Natural killer cell (primary cell): Measurements from ENCODE around the gene TMX1. TPM values are rescaled to one million over a fixed set of nuclear protein-coding genes. Genes with fewer than 3 reads are reported as not detected.

Source experiments
- ATAC-seq, 3 donors: fragments of 150-1000 bp in 2 of 3; fragments of 200-7000 bp in 1 of 3; cut with Tn5 transposase; 1 replicate in 1 of 3; 2 replicates in 2 of 3; pipeline ENCODE4 v1.10.0; 2021; ENCODE audit warnings: mild to moderate bottlenecking in 2 of 3, moderate library complexity in 2 of 3
- DNase-seq, 2 donors: peaks; one replicate each; pipeline versions ENCODE4 v3.0.0 to v3.0.0-alpha.2; 2013 to 2021; ENCODE audit warnings: mixed read lengths in 1 of 2
- H3K27ac ChIP-seq: one replicate; pipeline ENCODE4 v1.5.1; 2013; ENCODE audit warnings: mild to moderate bottlenecking, low read length
- H3K27me3 ChIP-seq: one replicate; pipeline ENCODE4 v1.6.1; 2013; ENCODE audit warnings: low read length; ENCODE audit not compliant: control insufficient read depth, insufficient read depth
- H3K36me3 ChIP-seq: one replicate; pipeline ENCODE4 v1.6.1; 2013; ENCODE audit warnings: low read length; ENCODE audit not compliant: control insufficient read depth, insufficient read depth
- H3K4me1 ChIP-seq: one replicate; pipeline ENCODE4 v1.6.1; 2013; ENCODE audit warnings: low read length; ENCODE audit not compliant: control insufficient read depth, insufficient read depth
- H3K4me3 ChIP-seq: one replicate; pipeline ENCODE4 v1.5.1; 2013; ENCODE audit warnings: low read length
- H3K9me3 ChIP-seq: one replicate; pipeline ENCODE4 v1.6.1; 2013; ENCODE audit warnings: low read length; ENCODE audit not compliant: control insufficient read depth, insufficient read depth
- H3K27ac Mint-ChIP-seq, 2 donors: one replicate each; pipeline ENCODE4 v1.8.0; 2022; ENCODE audit warnings: mild to moderate bottlenecking in 2 of 2, mixed read lengths in 2 of 2, moderate library complexity in 1 of 2
- H3K27me3 Mint-ChIP-seq, 2 donors: one replicate each; pipeline ENCODE4 v1.8.0; 2022; ENCODE audit warnings: low read depth in 2 of 2, mixed read lengths in 2 of 2
- H3K36me3 Mint-ChIP-seq: one replicate; pipeline ENCODE4 v1.8.0; 2022; ENCODE audit warnings: mixed read lengths
- H3K4me1 Mint-ChIP-seq, 2 donors: one replicate each; pipeline ENCODE4 v1.8.0; 2022; ENCODE audit warnings: mixed read lengths in 2 of 2
- H3K4me3 Mint-ChIP-seq: one replicate; pipeline ENCODE4 v1.8.0; 2022; ENCODE audit warnings: mild to moderate bottlenecking, moderate library complexity, mixed read lengths
- H3K9me3 Mint-ChIP-seq, 2 donors: one replicate each; pipeline ENCODE4 v1.8.0; 2022; ENCODE audit warnings: mixed read lengths in 2 of 2
- WGBS: methylation state at CpG from one replicate; pipeline ENCODE4 v1.1.7; 2013; ENCODE audit warnings: missing lambda C conversion rate; ENCODE audit not compliant: insufficient coverage; 5-methylcytosine and 5-hydroxymethylcytosine counted together
- intact Hi-C: fragments of 100-400 bp; cut with micrococcal nuclease; formaldehyde crosslinking; loops from one replicate; pipeline ENCODE4 v1.14.2; 2022
- total RNA-seq, 4 donors: library from RNA; stranded (reverse); fragments of 120-200 nt in 1 of 4; gene quantifications; one replicate each; pipeline versions ENCODE4 v1.2.3 to v1.2.4, GENCODE V29; 2013 to 2022
- TF ChIP-seq, protein P1 (sequence below): fragments of 200-600 bp; IDR thresholded peaks from one replicate; pipeline ENCODE4 v1.8.0; 2022; ENCODE audit warnings: antibody characterized with exemption

TMX1 gene
- total RNA-seq, 3 donors from 2014 or later (not counting 1 experiment from before 2014, with no cell fraction given) = 17.4 to 27.4 (median 25.8) TPM

DNA sequence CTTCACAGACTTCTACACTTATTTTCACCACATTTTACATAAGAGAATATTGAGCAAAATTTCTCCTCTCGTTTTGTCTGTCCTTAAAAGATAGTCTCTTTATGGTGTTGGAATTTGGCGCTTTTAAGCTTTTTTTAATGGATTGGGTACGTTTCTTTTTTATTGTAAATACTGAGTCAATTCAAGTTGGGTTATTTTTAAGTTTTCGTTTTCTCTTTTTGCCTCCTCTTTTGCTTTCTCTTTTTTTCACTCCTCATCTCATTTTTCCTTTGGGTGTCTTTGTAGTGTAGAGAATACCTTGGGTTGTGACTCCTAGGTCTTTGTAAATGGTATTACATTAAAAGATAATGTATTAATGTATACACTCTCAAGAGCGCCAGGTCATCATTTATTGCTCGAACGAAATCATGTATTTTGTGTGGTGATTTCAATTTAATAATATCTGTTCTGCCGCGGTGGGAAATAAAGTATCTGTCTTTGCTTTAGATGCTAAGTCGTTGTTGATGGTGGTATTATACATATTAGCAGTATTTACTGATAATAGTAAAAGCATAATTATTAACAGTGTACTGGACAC is 845 bp downstream of the TMX1 start:
- Mint-ChIP-seq H3K27ac (no peak overlapping the region), H3K9me3 (no peaks in the 10 kb centered on the region)

DNA sequence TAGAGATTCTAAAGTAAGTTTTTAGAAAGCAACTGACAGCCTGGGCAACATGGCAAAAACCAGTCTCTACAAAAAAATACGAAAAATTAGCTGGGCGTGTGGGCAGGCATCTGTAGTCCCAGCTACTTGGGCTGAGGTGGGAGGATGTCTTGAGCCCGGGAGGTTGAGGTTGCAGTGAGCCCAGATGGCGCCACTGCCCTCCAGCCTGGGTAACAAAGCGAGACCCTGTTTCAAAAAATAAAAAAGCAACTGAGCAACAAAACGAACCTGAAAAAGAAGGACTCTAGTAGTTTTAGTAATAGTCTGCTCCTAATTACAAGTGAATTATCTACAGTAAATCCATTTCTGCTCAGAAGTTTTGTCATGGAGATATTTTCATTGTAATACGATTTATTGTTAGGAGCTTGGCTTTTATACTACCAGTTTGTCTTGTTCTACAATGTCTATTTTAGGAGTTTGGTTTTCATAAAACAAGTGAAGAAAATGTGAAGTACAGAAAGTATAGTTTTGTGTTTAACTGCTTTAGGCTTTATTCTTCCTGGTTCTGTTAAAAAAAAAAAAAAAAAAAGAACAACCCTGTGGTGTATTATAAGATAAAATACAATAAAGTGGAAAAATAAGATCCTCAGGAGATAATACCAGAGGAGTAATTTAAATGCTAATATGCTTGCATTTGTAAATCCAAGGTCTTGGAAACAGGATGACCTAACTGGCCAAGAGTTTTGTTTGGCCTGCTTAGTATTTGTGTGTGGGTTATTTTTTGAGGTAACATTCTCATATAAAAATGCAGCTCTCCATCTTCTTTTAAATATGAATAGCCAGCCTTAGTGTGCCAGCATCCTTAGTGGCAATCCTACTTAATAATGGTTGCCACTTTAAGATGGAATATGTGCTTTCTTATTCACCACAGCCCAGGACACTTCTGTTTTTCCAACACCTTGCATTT is 2.8 kb downstream of the TMX1 start:
- Mint-ChIP-seq H3K9me3 (no peaks in the 10 kb centered on the region), H3K4me1 (peaks cover 20 to 30% of the 10 kb centered on the region in 2 donors), H3K4me3 (no peak overlapping the region), H3K27ac (peak overlapping the region in 1 of 2 donors; percentile 10), H3K27me3 (no peaks in the 10 kb centered on the region), H3K36me3 (no peaks in the 10 kb centered on the region)
- Histone ChIP-seq H3K27me3 (no peaks in the 10 kb centered on the region), H3K36me3 (peaks cover 12% of the 10 kb centered on the region), H3K9me3 (no peaks in the 10 kb centered on the region), H3K4me1 (peaks cover 13% of the 10 kb centered on the region), H3K4me3 (no peak overlapping the region), H3K27ac (no peak overlapping the region)
- DNase-seq (peak in 1 of 2 donors; percentile 28), ATAC-seq (no peak)
- intact Hi-C loops = no loop called here
- TF ChIP-seq, protein P1, sequence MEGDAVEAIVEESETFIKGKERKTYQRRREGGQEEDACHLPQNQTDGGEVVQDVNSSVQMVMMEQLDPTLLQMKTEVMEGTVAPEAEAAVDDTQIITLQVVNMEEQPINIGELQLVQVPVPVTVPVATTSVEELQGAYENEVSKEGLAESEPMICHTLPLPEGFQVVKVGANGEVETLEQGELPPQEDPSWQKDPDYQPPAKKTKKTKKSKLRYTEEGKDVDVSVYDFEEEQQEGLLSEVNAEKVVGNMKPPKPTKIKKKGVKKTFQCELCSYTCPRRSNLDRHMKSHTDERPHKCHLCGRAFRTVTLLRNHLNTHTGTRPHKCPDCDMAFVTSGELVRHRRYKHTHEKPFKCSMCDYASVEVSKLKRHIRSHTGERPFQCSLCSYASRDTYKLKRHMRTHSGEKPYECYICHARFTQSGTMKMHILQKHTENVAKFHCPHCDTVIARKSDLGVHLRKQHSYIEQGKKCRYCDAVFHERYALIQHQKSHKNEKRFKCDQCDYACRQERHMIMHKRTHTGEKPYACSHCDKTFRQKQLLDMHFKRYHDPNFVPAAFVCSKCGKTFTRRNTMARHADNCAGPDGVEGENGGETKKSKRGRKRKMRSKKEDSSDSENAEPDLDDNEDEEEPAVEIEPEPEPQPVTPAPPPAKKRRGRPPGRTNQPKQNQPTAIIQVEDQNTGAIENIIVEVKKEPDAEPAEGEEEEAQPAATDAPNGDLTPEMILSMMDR = no peak
- 55% methylated on average over 7 of the region's 7 CpGs for WGBS

More for the DNA sequence above, 845 bp downstream of the TMX1 start:
- no peaks in the 10 kb centered on the region for H3K36me3 Mint-ChIP-seq
- TF ChIP-seq, protein P1 = no peak
- peak overlapping the region; percentile 83 for H3K4me3 ChIP-seq
- peak overlapping the region; percentile 79 for H3K27ac ChIP-seq
- peaks cover 13% of the 10 kb centered on the region for H3K4me1 ChIP-seq
- no peaks in the 10 kb centered on the region for H3K27me3 Mint-ChIP-seq
- intact Hi-C loops = no loop called here
- H3K27me3 ChIP-seq = no peaks in the 10 kb centered on the region
- ATAC-seq = no peak
- H3K36me3 ChIP-seq = peaks cover 8% of the 10 kb centered on the region
- no peaks in the 10 kb centered on the region for H3K9me3 ChIP-seq
- peak in 1 of 2 donors; percentile 15 for DNase-seq
- peaks cover 16 to 23% of the 10 kb centered on the region in 2 donors for H3K4me1 Mint-ChIP-seq
- H3K4me3 Mint-ChIP-seq = no peak overlapping the region
- WGBS = 8% methylated on average over 5 of the region's 10 CpGs

DNA sequence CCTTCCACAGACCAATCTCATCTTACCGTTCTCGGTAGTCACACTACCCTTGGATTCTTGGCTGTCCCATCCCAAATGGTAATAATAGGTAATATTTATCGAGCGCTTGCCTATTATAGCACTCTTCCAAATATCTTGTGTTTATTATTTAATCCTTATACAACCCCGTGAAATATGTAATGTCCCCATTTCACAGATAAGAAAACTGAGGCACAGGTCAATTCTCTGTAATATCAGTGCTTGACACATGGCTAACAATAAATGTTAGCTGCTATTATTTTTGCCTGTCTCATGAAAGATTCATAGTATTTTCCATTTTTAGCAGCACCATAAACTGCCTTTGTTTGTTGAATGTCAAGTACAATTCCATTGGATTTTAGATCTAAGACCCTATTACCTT is 4.5 kb downstream of the TMX1 start:
- DNase-seq (no peak), ATAC-seq (no peak)
- Histone ChIP-seq H3K4me3 (no peak overlapping the region), H3K4me1 (peaks cover 7% of the 10 kb centered on the region), H3K27ac (no peak overlapping the region), H3K9me3 (no peaks in the 10 kb centered on the region), H3K36me3 (peaks cover 24% of the 10 kb centered on the region), H3K27me3 (no peaks in the 10 kb centered on the region)
- 100% methylated on average over 4 of the region's 5 CpGs for WGBS
- no peaks in the 10 kb centered on the region for H3K27me3 Mint-ChIP-seq
- H3K36me3 Mint-ChIP-seq = no peaks in the 10 kb centered on the region
- no peak overlapping the region for H3K4me3 Mint-ChIP-seq
- no peaks in the 10 kb centered on the region for H3K9me3 Mint-ChIP-seq
- intact Hi-C loops = no loop called here
- H3K27ac Mint-ChIP-seq = peak overlapping the region; percentile 28 to 46
- TF ChIP-seq, protein P1 = no peak
- peaks cover 20 to 29% of the 10 kb centered on the region in 2 donors for H3K4me1 Mint-ChIP-seq
